ENCODE data around the gene SLC16A6.
"Not testable (repeated sequence)": the region's sequence is repeated elsewhere in the genome, so short reads cannot be mapped to it uniquely, and the experiment has no call there.

SLC16A6 gene

DNA sequence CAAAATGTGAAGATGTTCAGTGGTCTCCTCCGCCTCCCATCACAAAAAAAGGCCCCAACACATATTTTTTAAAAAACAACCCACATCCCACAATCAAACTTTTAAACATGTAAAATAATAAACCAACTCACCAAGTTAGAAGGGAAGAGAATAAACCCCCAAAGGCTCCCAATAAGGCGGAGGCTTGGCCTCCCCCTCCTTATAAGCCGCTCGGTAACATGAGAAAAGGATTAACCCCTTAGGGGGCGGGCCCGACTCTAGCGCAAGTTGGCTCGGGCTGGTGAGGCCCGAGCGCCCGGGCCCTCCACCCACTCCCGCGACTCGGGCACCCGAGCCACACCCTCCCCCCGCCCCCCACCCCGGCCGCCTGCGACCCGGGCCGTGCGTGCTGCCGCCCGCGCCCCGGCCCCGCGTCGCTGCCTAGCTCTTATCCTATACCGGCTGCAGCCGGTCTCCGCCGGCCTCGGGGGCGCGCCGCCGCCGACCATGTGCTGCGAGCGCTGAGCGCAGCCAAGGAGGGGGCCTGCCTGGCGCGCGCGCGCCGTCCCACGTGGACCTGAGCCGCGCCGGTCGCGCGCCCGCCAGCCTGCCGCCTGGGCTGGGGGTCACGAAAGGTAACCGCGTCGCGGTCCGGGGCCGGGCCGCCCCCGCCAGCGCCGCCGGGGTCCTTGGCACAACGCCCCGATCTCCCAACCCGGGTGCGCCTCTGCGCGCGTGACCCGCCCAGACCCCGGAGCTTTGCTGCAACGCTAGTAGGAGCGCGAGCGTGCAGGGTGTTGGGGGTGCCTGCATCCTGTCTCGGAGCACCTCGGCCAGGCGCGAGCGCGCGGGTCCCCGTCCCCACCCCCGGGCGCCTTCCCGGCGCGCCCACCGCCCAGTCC is at the start of gene SLC16A6, which contains the start of gene ARSG:
Gene SLC16A6, minus strand, starts transcription at position 173 of the 881 bp plus-strand sequence. CDS start 12,807 bp downstream, outside the sequence.
Gene ARSG, plus strand, starts transcription at position 541 of the 881 bp plus-strand sequence. CDS start 15,999 bp downstream, outside the sequence.
- peak; percentile 78 to 96 (median 88) for DNase-seq

DNA sequence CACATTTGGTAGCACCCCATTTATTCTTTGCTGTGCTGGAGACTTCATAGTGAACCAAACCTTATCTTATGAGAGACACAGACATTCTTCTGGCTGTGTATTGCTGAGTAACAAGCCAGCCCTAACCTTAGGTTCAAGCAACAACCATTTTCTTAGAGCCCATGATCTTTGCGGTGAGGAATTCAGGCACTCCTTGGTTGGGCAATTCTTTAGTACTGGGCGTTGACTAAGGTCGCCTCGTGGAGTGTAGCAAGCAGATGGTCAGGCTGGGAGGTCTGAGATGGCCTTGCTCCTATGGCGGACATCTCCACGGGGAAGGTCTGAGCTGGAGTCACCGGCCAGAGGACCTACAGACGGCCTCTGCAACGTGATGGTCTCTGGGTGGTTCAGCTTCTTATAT is 43.5 kb upstream of the SLC16A6 start:
- no peak for DNase-seq

- DNase-seq, result not testable (repeated sequence)
These were observed 41.0 kb upstream of the SLC16A6 start for GRCh38 chr17:68331932-68332331.

GRCh38 chr17:68329331-68329730 is 38.4 kb upstream of the SLC16A6 start:
- no peak for DNase-seq

DNA sequence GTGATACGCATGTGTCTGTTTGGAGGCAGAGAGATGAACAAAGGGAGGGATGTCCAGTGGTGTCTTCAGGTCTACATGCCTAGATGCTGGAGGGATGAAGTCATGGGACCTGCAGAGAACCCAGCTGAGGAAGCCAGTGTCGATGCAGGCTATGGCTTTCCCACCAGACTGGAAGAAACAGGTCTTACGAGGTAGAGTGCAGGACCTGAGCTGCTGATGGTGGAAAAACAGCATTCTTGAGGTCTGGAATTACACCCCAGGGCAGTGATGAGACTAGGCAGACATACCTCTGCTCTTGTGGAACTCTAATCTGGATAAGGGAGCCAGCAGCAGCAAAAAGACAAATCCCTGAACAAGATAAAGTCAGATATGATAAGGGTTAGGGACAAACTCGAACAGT is 37.7 kb upstream of the SLC16A6 start:
- no peak for DNase-seq

DNA sequence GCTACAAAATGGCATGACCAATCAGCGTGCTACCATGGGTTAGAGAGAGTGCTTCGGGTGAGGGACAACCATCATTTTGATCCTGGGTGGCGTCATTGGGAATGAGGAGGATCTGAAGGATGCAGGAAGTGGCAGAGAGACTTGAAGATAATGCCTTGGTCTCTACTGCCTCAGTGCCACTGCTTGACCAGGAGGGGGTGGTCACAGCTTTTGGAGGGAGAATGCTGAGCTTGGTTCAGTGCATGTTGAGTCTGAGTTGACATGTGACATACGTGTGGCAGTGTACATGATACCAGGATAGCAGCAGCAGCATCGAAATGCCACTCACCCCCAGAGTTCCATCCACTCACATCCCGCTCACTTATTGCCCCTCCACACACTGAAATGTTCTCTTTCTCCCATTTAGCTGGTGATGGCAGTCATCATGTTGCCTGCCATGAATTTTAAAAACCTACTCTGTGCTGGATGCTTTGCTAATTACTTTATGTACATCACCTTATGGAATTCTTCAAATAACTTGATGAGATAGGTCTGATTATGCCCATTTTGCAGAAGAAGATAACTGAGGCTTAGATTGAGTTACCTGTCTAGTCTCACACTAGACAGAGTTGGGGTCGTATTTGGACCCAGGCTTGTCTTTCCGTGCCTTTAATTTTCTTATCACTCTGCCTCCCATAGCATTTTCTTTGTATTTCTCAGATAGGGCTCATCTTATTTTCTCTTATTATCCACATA is 37.1 kb upstream of the SLC16A6 start:
- DNase-seq, result no peak

DNA sequence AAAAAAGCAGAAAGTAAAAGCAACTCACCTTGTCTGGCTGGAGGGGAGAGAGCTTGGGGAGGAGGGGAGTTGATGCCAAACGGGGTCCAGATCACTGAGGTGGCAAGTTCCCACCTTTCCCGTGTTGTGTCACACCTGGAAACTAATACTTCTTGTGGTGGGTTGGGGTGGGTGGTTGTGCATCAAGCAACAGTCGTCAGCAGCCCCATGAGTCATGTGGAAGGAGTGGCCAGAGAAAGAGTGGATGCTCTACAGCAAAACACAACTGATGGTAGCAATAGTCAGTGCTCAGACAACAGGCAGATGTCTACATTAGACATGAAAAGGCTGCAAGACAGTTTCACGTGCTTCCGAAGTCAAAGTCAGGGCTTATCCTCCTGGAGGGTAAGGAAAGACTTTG is 35.8 kb upstream of the SLC16A6 start:
- no peak for DNase-seq

DNA sequence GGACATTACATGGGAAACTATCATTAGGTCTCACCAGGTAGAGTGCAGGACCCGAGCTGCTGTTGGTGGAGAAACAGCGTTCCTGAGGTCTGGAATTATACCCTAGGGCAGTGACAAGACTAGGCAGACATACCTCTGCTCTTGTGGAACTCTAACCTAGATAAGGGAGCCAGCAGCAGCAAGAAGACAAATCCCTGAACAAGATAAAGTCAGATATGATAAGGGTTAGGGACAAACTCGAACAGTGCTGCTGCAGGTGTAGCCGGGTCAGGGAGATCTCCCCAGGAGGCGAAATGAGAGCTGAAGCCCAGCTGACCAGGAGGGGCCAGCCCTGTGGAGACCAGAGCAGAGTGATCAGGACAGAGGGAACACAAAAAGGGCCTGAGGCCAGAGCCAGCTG is 35.0 kb upstream of the SLC16A6 start:
- DNase-seq, result no peak

DNA sequence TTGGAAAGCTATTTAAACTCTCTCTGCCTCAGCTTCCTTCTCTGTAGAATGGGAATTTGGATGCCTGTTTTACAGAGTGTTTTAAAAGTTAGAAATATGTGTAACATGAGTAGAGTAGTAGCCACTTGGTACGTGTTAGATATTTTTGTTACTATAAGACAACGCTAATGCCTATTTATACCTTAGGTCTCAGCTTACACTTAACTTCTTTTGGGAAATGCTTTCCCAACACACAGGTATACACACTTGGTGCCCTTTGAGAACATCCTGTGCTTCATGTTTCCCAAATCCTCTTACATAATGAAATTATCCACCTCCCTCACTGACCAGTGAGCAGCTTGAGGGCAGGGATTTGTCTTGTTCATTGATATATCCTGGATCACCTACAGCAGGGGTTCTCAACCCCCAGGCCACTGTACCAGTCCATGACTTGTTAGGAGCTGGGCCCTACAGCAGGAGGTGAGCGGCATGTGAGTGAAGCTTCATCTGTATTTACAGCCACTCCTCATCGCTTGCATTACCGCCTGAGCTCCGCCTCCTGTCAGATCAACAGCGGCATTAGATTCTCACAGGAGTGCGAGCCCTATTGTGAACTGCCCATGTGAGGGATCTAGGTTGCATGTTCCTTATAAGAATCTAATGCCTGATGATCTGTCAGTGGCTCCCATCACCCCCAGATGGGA is 33.9 kb upstream of the SLC16A6 start:
- no peak for DNase-seq

- DNase-seq, result no peak
These were observed 33.2 kb upstream of the SLC16A6 start for GRCh38 chr17:68324114-68324513.

- no peak for DNase-seq
These were observed 31.7 kb upstream of the SLC16A6 start for GRCh38 chr17:68322630-68323029.

DNA sequence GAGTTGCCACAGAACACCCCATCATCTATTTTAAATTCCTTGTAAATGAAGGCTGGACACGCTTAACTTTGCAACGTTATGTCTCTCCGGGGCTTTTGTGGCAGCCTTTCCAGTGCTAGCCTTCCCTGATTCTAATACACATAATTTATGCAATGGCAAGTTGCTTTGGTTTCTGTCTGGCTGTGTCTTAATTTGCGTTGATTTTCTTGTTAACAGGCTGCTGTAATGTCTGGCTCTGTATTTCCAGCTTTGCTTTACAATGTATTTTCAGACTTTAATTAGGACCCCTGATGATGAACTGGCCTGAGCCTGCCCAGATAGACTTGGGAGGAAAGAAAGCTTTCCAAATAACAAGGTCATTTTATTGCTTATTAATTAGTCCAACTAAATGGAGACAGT is 30.6 kb upstream of the SLC16A6 start:
- DNase-seq, result no peak

- DNase-seq, result no peak
These were observed 30.1 kb upstream of the SLC16A6 start for GRCh38 chr17:68320943-68321555.

GRCh38 chr17:68320311-68320865 is 29.5 kb upstream of the SLC16A6 start:
- no peak for DNase-seq

DNA sequence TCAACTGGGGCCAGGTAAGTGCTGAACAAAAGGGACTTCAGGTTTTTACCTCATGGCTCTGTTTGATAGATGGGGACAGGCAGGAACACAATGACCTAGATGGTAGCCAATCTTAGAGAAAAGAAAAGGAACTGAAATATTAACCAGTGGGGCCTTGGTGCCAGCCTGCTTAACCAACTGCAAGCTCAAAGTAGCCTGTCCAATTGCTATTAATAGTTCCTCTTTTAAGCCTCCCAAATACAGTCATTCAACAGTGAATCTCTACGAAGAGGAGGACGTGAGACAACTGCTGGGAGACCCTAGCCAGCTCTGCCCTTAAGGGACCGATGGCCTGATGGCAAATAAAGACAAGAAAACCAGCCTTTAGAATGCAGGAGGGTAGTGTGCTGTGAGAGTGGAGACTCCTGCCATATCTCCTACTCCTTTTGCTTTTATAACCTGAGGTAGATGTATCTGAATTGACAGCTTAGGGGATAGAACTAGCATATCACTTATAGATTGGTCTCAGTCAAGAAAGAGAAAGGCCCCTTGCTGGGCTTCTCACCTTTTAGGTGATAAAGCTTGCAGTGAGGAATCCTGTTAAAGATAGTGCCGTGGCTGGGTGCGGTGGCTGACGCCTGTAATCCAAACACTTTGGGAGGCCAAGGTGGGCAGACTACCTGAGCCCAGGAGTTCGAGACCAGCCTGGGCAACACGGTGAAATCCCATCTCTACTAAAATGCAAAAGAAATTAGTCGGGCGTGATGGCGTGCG is 28.7 kb upstream of the SLC16A6 start:
- no peak for DNase-seq

- DNase-seq, result no peak
These were observed 27.4 kb upstream of the SLC16A6 start for GRCh38 chr17:68318103-68318991.

DNA sequence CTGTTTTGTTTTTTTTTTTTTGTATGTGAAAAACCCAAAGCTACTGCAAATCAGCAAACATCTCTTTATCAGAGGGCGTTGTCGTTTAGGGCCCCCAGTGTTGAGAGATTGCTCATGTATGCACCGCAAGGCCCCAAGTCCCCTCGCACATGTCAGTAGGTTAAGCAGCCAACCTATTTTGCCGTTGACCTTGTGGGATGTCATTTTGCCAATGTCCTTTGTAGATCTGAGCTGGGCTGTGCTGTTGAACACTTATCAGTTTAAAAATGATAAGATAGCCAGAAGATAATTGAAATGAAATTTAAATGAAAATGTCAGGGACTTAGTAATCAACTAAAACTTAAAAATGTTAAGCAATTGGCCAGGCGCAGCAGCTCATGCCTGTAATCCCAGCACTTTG is 26.5 kb upstream of the SLC16A6 start:
- no peak for DNase-seq

- DNase-seq, result no peak
These were observed 25.0 kb upstream of the SLC16A6 start for GRCh38 chr17:68315930-68316329.

DNA sequence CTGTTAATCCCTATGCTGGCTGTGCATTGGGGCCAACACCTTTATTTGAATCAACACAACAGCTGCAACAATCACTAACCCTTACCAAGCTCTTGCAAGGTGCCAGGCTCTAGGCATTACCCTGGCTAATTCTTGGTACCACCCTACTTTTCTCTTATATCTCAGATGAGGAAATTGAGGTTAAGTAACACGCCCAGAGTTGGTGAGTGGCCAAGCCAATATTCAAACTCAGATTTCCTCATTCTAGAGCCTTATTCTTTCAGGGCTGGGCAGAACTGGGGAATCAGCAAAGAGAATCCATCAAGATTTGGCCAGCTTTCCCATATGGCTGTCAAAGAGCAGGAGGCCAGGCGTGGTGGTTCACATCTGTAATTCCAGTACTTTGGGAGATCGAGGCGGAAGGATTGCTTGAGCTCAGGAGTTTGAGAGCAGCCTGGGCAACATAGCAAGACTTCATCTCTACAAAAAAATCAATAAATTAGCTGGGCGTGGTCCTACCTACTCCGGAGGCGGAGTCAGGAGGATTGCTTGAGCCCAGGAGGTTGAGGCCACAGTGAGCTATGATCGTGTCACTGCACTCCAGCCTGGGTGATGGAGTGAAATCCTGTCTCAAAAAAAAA is 24.1 kb upstream of the SLC16A6 start:
- DNase-seq, result peak in 2 of 6 experiments; percentile 9 to 28

DNA sequence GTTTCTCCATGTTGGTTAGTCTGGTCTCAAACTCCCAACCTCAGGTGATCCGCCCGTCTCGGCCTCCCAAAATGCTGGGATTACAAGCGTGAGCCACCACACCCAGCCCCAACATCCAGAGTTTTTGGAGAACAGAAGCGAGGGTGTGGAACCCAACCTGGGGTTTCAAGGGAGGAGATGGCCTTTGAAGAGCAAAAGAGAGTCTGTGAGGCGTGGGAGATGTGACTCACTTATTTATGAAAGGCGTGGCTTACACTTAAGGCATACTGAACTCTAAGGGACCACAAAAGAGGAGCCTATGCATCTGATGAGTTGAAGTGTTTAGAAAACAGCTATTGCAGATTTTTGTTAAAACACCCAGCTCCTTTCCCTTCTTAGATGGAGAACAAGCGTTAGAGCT is 19.2 kb upstream of the SLC16A6 start:
- DNase-seq, result peak in 2 of 6 experiments; percentile 14 to 26

Measured in stimulated activated naive CD4-positive, alpha-beta T cell (primary cell).